Memory B cell (primary cell): ENCODE data around the gene RTN4IP1.
"Not testable (repeated sequence)": the region's sequence is repeated elsewhere in the genome, so short reads cannot be mapped to it uniquely, and the experiment has no call there.

Experiments
- ATAC-seq: fragments of 150-1000 bp; cut with Tn5 transposase; 2 replicates; pipeline ENCODE4 v1.10.0; 2021; ENCODE audit warnings: low read depth, mild to moderate bottlenecking, moderate library complexity
- DNase-seq, 2 donors: peaks; one replicate each; pipeline ENCODE4 v3.0.0; 2022; ENCODE audit warnings: low spot score in 2 of 2
- H3K27ac Mint-ChIP-seq: one replicate; pipeline ENCODE4 v1.8.0; 2022; ENCODE audit warnings: mild to moderate bottlenecking, moderate library complexity, mixed read lengths
- H3K27me3 Mint-ChIP-seq: one replicate; pipeline ENCODE4 v1.8.0; 2022; ENCODE audit warnings: mixed read lengths
- H3K36me3 Mint-ChIP-seq: one replicate; pipeline ENCODE4 v1.8.0; 2022; ENCODE audit warnings: mild to moderate bottlenecking, mixed read lengths
- H3K4me1 Mint-ChIP-seq: one replicate; pipeline ENCODE4 v1.8.0; 2022; ENCODE audit warnings: mixed read lengths
- H3K4me3 Mint-ChIP-seq: one replicate; pipeline ENCODE4 v1.8.0; 2022; ENCODE audit warnings: mild to moderate bottlenecking, moderate library complexity, mixed read lengths
- H3K9me3 Mint-ChIP-seq: one replicate; pipeline ENCODE4 v1.8.0; 2022; ENCODE audit warnings: mixed read lengths

The RTN4IP1 gene

DNA sequence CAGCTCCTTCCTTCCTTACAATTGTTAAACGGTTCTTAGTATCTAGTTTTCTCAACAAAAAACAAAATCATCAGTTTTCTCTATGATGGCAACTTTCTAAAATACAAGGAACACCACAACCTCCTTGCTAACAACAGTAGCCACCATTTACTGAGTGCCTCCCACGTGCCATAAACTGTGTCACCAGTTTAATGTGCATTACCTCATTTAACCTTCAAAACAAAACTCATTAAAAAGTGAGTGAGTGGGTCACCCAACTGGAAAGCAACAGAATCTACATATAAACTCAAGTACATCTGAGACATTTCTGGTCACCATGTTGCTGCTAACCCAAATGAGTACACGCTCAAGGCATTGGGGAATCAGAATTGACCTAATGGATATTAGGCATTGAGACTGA lies 11.0 kb downstream of the RTN4IP1 start:
- Mint-ChIP-seq H3K27me3 (no peaks in the 10 kb centered on the region), H3K27ac (peak overlapping the region; percentile 86)
- no peak for ATAC-seq

GRCh38 chr6:106617857-106618256 lies 11.4 kb downstream of the RTN4IP1 start:
- Mint-ChIP-seq H3K9me3 (no peaks in the 10 kb centered on the region), H3K27ac (peak overlapping the region; percentile 86), H3K27me3 (no peaks in the 10 kb centered on the region), H3K4me1 (peaks cover 20% of the 10 kb centered on the region), H3K4me3 (no peak overlapping the region), H3K36me3 (peaks cover 26% of the 10 kb centered on the region)
- ATAC-seq (no peak), DNase-seq (no peak)

More for the DNA sequence above, 11.0 kb downstream of the RTN4IP1 start:
- H3K4me1 Mint-ChIP-seq: peaks cover 23% of the 10 kb centered on the region
- no peak for DNase-seq
- peaks cover 3% of the 10 kb centered on the region for H3K9me3 Mint-ChIP-seq
- no peak overlapping the region for H3K4me3 Mint-ChIP-seq
- peaks cover 29% of the 10 kb centered on the region for H3K36me3 Mint-ChIP-seq

DNA sequence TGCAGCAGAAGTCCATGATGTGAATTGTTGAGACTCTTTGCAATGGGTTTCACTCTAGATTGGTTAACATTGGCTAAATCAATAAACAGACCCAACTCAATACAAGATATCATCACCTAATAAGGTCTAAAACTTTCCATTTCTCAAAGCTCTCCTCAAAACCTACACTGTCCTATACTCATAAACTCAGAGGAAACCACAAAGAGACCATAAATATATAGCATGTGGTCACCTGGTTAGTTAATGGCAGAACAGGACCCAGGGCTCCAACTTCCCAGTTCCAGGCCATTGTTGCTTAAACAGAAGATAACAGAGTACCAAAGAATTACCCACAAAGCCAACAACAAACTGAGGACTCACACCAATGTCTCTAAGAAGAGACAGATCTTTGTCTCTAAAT lies 12.0 kb downstream of the RTN4IP1 start:
- no peak for ATAC-seq
- no peak overlapping the region for H3K27ac Mint-ChIP-seq
- H3K4me1 Mint-ChIP-seq: peaks cover 24% of the 10 kb centered on the region
- DNase-seq: no peak
- H3K9me3 Mint-ChIP-seq: no peaks in the 10 kb centered on the region
- no peak overlapping the region for H3K4me3 Mint-ChIP-seq
- H3K27me3 Mint-ChIP-seq: no peaks in the 10 kb centered on the region
- peaks cover 23% of the 10 kb centered on the region for H3K36me3 Mint-ChIP-seq

DNA sequence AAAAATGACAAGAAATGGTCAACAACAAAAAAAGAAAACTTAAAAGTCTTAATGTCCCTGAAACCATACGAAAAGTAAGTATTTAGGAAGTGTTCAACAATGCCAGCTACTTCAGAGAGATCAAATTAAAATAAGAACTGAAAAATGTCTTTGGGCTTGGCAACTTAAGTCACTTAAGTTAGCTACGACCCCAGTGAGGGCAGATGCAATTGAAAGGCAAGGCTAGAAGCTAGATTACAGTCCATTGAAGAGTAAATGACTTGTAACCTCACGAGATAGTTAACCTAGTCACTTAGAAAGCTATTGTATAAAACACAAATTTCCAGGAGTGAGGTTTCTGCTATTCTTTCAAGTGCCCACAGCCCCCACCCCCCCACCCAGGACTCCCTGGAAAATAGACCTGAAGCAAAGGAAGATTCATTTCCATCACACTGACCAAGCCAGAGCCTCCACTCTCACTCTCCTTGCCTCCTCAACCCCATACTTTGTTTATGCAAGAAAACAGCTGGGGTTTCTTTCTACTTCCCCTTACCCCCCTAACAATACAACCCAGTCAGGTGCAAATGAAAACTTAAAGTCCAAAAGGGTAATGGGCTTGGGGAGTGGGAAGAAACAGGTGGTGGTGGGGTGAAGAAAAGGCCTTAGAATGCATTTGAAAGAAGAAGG lies 14.6 kb downstream of the RTN4IP1 start:
- Mint-ChIP-seq H3K4me1 (peaks cover 25% of the 10 kb centered on the region), H3K27me3 (no peaks in the 10 kb centered on the region), H3K4me3 (peak overlapping the region; percentile 51), H3K36me3 (peaks cover 15% of the 10 kb centered on the region), H3K9me3 (no peaks in the 10 kb centered on the region), H3K27ac (peak overlapping the region; percentile 89)
- peak; percentile 53 for ATAC-seq
- no peak for DNase-seq

GRCh38 chr6:106614166-106614565 lies 15.1 kb downstream of the RTN4IP1 start:
- ATAC-seq: no peak
- Mint-ChIP-seq H3K4me3 (peak overlapping the region; percentile 51), H3K27ac (peak overlapping the region; percentile 89), H3K36me3 (peaks cover 15% of the 10 kb centered on the region), H3K27me3 (no peaks in the 10 kb centered on the region), H3K9me3 (no peaks in the 10 kb centered on the region), H3K4me1 (peaks cover 26% of the 10 kb centered on the region)
- no peak for DNase-seq

- DNase-seq (no peak), ATAC-seq (no peak)
- Mint-ChIP-seq H3K27me3 (no peaks in the 10 kb centered on the region), H3K4me1 (peaks cover 30% of the 10 kb centered on the region), H3K27ac (peak overlapping the region; percentile 89), H3K4me3 (no peak overlapping the region), H3K36me3 (peaks cover 15% of the 10 kb centered on the region), H3K9me3 (no peaks in the 10 kb centered on the region)
These were observed 15.7 kb downstream of the RTN4IP1 start for GRCh38 chr6:106613590-106613989.

DNA sequence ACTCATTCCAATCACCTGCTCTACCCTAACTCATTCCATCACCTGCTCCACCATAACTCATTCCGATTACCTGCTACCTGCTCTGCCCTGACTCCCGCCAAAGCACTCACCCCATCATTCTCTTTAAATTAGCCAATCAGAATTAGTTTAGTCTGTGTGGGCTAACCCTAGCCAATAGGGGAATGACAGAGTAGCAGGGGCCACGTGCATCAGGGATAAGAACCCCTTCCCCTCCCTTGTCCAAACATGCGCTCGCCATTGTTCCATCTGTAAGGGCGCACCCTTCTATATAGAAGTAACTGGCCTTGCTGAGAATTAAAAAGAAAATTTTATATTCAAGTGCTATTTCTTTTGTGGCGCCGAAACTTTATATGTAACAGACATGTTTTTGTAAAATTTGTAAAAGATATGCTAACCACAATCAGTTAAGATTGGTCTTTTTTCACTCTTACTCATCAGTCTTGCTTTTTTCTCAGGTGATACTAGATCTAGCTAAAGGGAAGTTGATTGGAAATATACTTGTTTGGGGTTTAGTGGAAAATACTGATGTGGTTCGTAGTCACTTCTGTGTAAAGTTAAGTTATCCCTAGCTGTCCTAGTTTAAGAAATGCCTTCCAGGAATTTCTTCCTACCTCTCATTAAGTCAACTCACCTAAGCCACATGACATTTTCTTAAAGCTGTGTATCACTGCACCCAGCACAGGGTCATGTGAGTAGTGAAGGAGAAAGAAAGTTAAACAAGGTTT lies 16.5 kb downstream of the RTN4IP1 start:
- ATAC-seq (no peak), DNase-seq (no peak)
- H3K9me3 Mint-ChIP-seq: no peaks in the 10 kb centered on the region
- H3K4me3 Mint-ChIP-seq: peak overlapping the region; percentile 3
- H3K36me3 Mint-ChIP-seq: peaks cover 10% of the 10 kb centered on the region
- H3K4me1 Mint-ChIP-seq: peaks cover 30% of the 10 kb centered on the region
- peak overlapping the region; percentile 89 for H3K27ac Mint-ChIP-seq
- no peaks in the 10 kb centered on the region for H3K27me3 Mint-ChIP-seq

DNA sequence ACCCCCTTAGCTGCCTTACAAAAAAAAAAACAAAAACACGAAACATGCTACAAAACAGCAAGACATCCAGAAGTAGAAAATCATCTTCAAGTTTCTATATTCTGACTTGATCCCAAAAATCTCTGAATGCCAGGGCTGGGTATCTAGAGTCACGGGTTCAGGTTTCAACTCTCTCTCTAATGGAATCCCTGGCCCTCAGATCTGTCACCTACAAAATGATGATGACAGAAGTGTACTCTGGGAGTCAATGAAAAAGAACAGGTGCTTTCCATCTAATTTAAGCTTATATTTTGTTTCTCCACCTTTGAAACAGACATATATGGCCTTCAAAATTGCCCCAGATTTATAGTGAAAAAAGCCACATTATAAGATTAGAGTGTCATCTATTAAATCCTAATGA lies 18.3 kb downstream of the RTN4IP1 start:
- no peak for ATAC-seq
- Mint-ChIP-seq H3K4me3 (no peak overlapping the region), H3K27ac (no peak overlapping the region), H3K27me3 (no peaks in the 10 kb centered on the region), H3K36me3 (peaks cover 6% of the 10 kb centered on the region), H3K9me3 (no peaks in the 10 kb centered on the region), H3K4me1 (peaks cover 40% of the 10 kb centered on the region)
- DNase-seq: no peak

DNA sequence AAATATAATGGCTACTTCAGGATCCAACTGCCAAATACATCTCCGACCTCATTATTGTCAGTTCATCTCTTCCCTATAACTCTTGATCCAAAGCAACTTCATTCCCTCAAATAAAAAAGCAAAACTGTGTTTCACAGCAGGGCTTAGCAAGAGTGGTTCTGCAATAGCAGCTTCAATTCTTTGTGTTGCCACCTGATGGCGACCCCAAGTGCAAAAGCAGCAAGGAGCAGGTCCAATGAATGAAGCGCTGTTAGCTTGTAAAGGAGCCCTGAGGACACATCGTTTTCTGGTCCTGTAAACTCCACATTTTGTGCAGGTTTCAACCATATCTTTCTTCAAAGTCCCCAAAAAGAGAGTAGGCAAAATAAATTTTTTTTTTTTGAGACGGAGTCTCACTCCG lies 19.6 kb downstream of the RTN4IP1 start:
- Mint-ChIP-seq H3K36me3 (peaks cover 12% of the 10 kb centered on the region), H3K4me3 (no peak overlapping the region), H3K27me3 (no peaks in the 10 kb centered on the region), H3K9me3 (no peaks in the 10 kb centered on the region), H3K27ac (no peak overlapping the region), H3K4me1 (peaks cover 37% of the 10 kb centered on the region)
- DNase-seq: peak; percentile 31 to 45
- ATAC-seq: peak; percentile 83

GRCh38 chr6:106608080-106608668 lies 21.1 kb downstream of the RTN4IP1 start:
- DNase-seq (peak in 1 of 2 donors; percentile 74), ATAC-seq (peak; percentile 87)
- Mint-ChIP-seq H3K27ac (no peak overlapping the region), H3K27me3 (no peaks in the 10 kb centered on the region), H3K36me3 (peaks cover 12% of the 10 kb centered on the region), H3K4me3 (no peak overlapping the region), H3K9me3 (no peaks in the 10 kb centered on the region), H3K4me1 (peaks cover 26% of the 10 kb centered on the region)

DNA sequence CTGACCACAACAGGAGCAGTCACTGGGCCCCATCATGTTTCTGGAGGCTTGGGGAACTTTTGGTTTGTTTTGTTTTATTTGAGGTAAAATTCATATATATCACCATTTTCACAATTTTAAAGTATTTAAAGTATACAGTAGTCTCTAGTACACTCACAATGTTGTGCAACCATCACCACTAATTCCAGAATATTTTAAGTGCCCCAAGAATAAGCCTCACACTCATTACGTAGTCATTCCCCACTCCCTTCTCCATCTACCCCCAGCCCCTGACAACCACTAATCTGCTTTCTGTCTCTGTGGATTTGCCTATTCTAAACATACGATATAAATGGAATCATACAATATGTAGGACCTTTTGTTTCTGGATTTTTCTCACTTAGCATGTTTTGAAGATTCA lies 29.0 kb downstream of the RTN4IP1 start:
- no peak overlapping the region for H3K4me3 Mint-ChIP-seq
- DNase-seq (no peak), ATAC-seq (no peak)
- H3K4me1 Mint-ChIP-seq: no peaks in the 10 kb centered on the region
- H3K27me3 Mint-ChIP-seq: no peaks in the 10 kb centered on the region
- no peaks in the 10 kb centered on the region for H3K9me3 Mint-ChIP-seq
- no peak overlapping the region for H3K27ac Mint-ChIP-seq
- peaks cover 19% of the 10 kb centered on the region for H3K36me3 Mint-ChIP-seq

DNA sequence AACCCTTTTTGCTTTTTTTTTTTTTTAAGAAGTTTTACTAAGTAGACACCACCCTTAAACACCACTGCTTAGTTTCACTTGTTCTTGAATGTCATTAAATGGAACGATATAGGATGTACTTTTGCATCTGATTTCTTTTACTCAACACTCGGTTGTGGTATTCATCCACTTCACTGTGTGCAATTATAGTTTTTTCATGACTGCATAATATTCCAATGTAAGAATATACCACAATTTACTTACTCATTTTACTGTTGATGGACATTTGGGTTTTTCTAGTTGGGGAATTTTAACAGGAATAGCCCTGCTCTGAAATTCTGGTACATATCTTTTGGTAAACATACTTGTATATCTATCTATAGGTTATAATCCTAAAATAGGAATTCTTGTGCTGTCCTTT lies 29.9 kb downstream of the RTN4IP1 start:
- Mint-ChIP-seq H3K4me1 (no peaks in the 10 kb centered on the region), H3K9me3 (no peaks in the 10 kb centered on the region), H3K36me3 (peaks cover 15% of the 10 kb centered on the region), H3K4me3 (no peak overlapping the region), H3K27ac (no peak overlapping the region), H3K27me3 (no peaks in the 10 kb centered on the region)
- ATAC-seq: no peak
- DNase-seq: no peak

DNA sequence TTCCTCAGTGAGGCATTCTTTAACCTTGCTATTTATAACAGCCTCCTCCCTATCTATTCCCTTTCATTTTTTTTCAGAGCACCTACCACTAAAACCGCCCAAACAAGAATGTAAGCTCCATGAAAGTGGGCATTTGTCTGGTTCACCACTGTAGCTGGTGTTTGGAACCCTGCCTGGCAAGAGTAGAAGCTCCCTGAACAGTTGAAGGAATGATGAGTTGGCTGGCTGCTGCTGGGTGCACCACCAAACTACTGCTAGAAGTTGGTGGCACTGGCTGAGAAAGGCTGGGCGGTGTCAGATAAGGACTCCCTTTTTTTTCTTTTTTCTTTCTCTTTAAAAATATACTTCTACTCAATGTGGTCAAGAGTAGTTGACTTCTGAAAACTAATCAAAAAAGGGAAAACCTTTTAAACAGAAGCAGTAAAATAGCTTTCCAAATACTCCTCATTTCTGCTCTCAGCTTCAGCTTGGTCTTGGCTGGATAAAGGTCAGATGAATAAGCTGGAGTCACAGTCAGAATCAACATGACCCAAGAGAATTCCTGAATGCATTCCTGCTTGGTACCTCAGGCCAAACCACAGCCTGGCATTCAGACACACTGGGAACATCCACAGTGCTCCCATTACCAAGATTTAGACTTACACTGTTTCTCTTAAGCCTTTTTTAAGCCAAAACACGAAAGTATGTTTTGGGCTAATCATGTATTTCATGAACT lies 38.0 kb downstream of the RTN4IP1 start:
- H3K36me3 Mint-ChIP-seq: peaks cover 22% of the 10 kb centered on the region
- DNase-seq: no peak
- H3K27me3 Mint-ChIP-seq: no peaks in the 10 kb centered on the region
- no peak for ATAC-seq
- H3K4me3 Mint-ChIP-seq: no peak overlapping the region
- peaks cover 2% of the 10 kb centered on the region for H3K9me3 Mint-ChIP-seq
- no peak overlapping the region for H3K27ac Mint-ChIP-seq
- H3K4me1 Mint-ChIP-seq: peaks cover 3% of the 10 kb centered on the region

GRCh38 chr6:106588937-106589336 lies 40.4 kb downstream of the RTN4IP1 start:
- Mint-ChIP-seq H3K36me3 (peaks cover 28% of the 10 kb centered on the region), H3K27ac (peak overlapping the region; percentile 90)
- not testable (repeated sequence) for H3K9me3 Mint-ChIP-seq, H3K27me3 Mint-ChIP-seq, DNase-seq, ATAC-seq, H3K4me3 Mint-ChIP-seq, H3K4me1 Mint-ChIP-seq
